HUES6 (cell line): ENCODE results near the gene ANKRD10.
A peak's percentile ranks its signal among the peaks of the same experiment; 100 is the strongest.

Experiments used
- H3K27ac ChIP-seq: 2 replicates; pipeline ENCODE4 v1.7.0; 2013; ENCODE audit warnings: low read depth, mild to moderate bottlenecking, low read length, inconsistent platforms
- H3K27me3 ChIP-seq: 2 replicates; pipeline ENCODE4 v1.6.1; 2013; ENCODE audit warnings: low read length; ENCODE audit not compliant: control insufficient read depth, insufficient read depth
- H3K36me3 ChIP-seq: 2 replicates; pipeline ENCODE4 v1.6.1; 2013; ENCODE audit warnings: low read length; ENCODE audit not compliant: control insufficient read depth, insufficient read depth
- H3K4me1 ChIP-seq: 2 replicates; pipeline ENCODE4 v1.6.1; 2013; ENCODE audit warnings: low read length; ENCODE audit not compliant: control insufficient read depth, insufficient read depth
- H3K4me3 ChIP-seq: 2 replicates; pipeline ENCODE4 v1.5.1; 2013; ENCODE audit warnings: low read depth, low read length
- H3K9ac ChIP-seq: one replicate; pipeline ENCODE4 v1.6.1; 2013; ENCODE audit warnings: mild to moderate bottlenecking, low read length
- H3K9me3 ChIP-seq: 2 replicates; pipeline ENCODE4 v1.6.1; 2013; ENCODE audit warnings: low read depth, low read length; ENCODE audit not compliant: control insufficient read depth, insufficient read depth

Gene ANKRD10

GRCh38 chr13:110872034-110872767, 42.7 kb downstream of the ANKRD10 start:
- Histone ChIP-seq H3K36me3 (no peaks in the 10 kb centered on the region), H3K27me3 (no peaks in the 10 kb centered on the region), H3K4me1 (peaks cover 24% of the 10 kb centered on the region), H3K27ac (no peak overlapping the region), H3K9ac (no peak overlapping the region), H3K9me3 (peaks cover 5% of the 10 kb centered on the region; the same call in 1 of the 2 replicates), H3K4me3 (no peak overlapping the region)

GRCh38 chr13:110869805-110870706, 44.8 kb downstream of the ANKRD10 start:
- no peaks in the 10 kb centered on the region for H3K27me3 ChIP-seq
- peaks cover 28% of the 10 kb centered on the region for H3K4me1 ChIP-seq
- peaks cover 7% of the 10 kb centered on the region; the same call in 1 of the 2 replicates for H3K9me3 ChIP-seq
- H3K9ac ChIP-seq, result no peak overlapping the region
- 0 out of 2 replicates have a peak overlapping the region, but pooled peaks have one; percentile 13 for H3K27ac ChIP-seq
- H3K4me3 ChIP-seq, result peak overlapping the region; percentile 4; the same call in 1 of the 2 replicates
- no peaks in the 10 kb centered on the region for H3K36me3 ChIP-seq

GRCh38 chr13:110869231-110869804, 45.6 kb downstream of the ANKRD10 start:
- Histone ChIP-seq H3K9me3 (peaks cover 7% of the 10 kb centered on the region; the same call in 1 of the 2 replicates), H3K27ac (no peak overlapping the region), H3K36me3 (no peaks in the 10 kb centered on the region), H3K4me1 (peaks cover 23% of the 10 kb centered on the region), H3K9ac (no peak overlapping the region), H3K27me3 (no peaks in the 10 kb centered on the region), H3K4me3 (no peak overlapping the region)

- no peak overlapping the region for H3K27ac ChIP-seq
- H3K9ac ChIP-seq, result no peak overlapping the region
- H3K4me3 ChIP-seq, result no peak overlapping the region
- peaks cover 7% of the 10 kb centered on the region; the same call in 1 of the 2 replicates for H3K9me3 ChIP-seq
- H3K4me1 ChIP-seq, result peaks cover 18% of the 10 kb centered on the region; the same call in 1 of the 2 replicates
- no peaks in the 10 kb centered on the region for H3K36me3 ChIP-seq
- no peaks in the 10 kb centered on the region for H3K27me3 ChIP-seq
Observed at GRCh38 chr13:110868720-110869119, 46.1 kb downstream of the ANKRD10 start.

- Histone ChIP-seq H3K9me3 (peaks cover 6% of the 10 kb centered on the region; the same call in 1 of the 2 replicates), H3K27ac (no peak overlapping the region), H3K9ac (no peak overlapping the region), H3K4me1 (peaks cover 18% of the 10 kb centered on the region; the same call in 1 of the 2 replicates), H3K36me3 (no peaks in the 10 kb centered on the region), H3K27me3 (no peaks in the 10 kb centered on the region), H3K4me3 (no peak overlapping the region)
Observed at GRCh38 chr13:110867380-110867779, 47.5 kb downstream of the ANKRD10 start.

GRCh38 chr13:110866491-110867170, 48.2 kb downstream of the ANKRD10 start:
- H3K27ac ChIP-seq, result no peak overlapping the region

GRCh38 chr13:110863685-110864084, 51.2 kb downstream of the ANKRD10 start:
- Histone ChIP-seq H3K4me3 (no peak overlapping the region), H3K36me3 (no peaks in the 10 kb centered on the region), H3K4me1 (peaks cover 5% of the 10 kb centered on the region; the same call in 1 of the 2 replicates), H3K27ac (no peak overlapping the region), H3K9ac (no peak overlapping the region), H3K27me3 (no peaks in the 10 kb centered on the region), H3K9me3 (0 out of 2 replicates have a peak, but pooled peaks cover 2% of the 10 kb centered on the region)

More at GRCh38 chr13:110866491-110867170, 48.2 kb downstream of the ANKRD10 start:
- Histone ChIP-seq H3K36me3 (no peaks in the 10 kb centered on the region), H3K4me3 (no peak overlapping the region), H3K9ac (no peak overlapping the region), H3K4me1 (peaks cover 18% of the 10 kb centered on the region; the same call in 1 of the 2 replicates), H3K27me3 (no peaks in the 10 kb centered on the region), H3K9me3 (0 out of 2 replicates have a peak, but pooled peaks cover 2% of the 10 kb centered on the region)

GRCh38 chr13:110860983-110861382, 53.9 kb downstream of the ANKRD10 start:
- H3K4me3 ChIP-seq, result no peak overlapping the region
- peaks cover 5% of the 10 kb centered on the region; the same call in 1 of the 2 replicates for H3K4me1 ChIP-seq
- H3K27me3 ChIP-seq, result no peaks in the 10 kb centered on the region
- H3K9me3 ChIP-seq, result peaks cover 11% of the 10 kb centered on the region; the same call in 1 of the 2 replicates
- no peak overlapping the region for H3K9ac ChIP-seq
- no peak overlapping the region for H3K27ac ChIP-seq
- H3K36me3 ChIP-seq, result no peaks in the 10 kb centered on the region

- H3K9me3 ChIP-seq, result peaks cover 11% of the 10 kb centered on the region; the same call in 1 of the 2 replicates
Observed at GRCh38 chr13:110856942-110857835, 57.7 kb downstream of the ANKRD10 start.

More at GRCh38 chr13:110856942-110857835, 57.7 kb downstream of the ANKRD10 start:
- Histone ChIP-seq H3K36me3 (no peaks in the 10 kb centered on the region), H3K27me3 (no peaks in the 10 kb centered on the region), H3K4me1 (peaks cover 7% of the 10 kb centered on the region; the same call in 1 of the 2 replicates), H3K27ac (no peak overlapping the region), H3K4me3 (no peak overlapping the region), H3K9ac (no peak overlapping the region)
